GM18909 (cell line): ENCODE data around the gene CACTIN.
"Not testable (repeated sequence)": the region's sequence is repeated elsewhere in the genome, so short reads cannot be mapped to it uniquely, and the experiment has no call there.

Experiments
- ATAC-seq: cut with Tn5 transposase; IDR thresholded peaks from one replicate; pipeline ENCODE4 v1.9.1; 2021; ENCODE audit warnings: mild to moderate bottlenecking; ENCODE audit not compliant: unreplicated experiment, poor library complexity

CACTIN gene

GRCh38 chr19:3632739-3633558 is 6.4 kb upstream of the CACTIN start:
- no peak for ATAC-seq

GRCh38 chr19:3632098-3632497 is 5.5 kb upstream of the CACTIN start:
- ATAC-seq, result no peak

GRCh38 chr19:3631053-3631861 is 4.7 kb upstream of the CACTIN start:
- no peak for ATAC-seq

GRCh38 chr19:3628766-3629165 is 2.2 kb upstream of the CACTIN start:
- not testable (repeated sequence) for ATAC-seq

GRCh38 chr19:3627351-3627723 is 747 bp upstream of the CACTIN start:
- ATAC-seq, result no peak

- ATAC-seq, result no peak
These were observed 556 bp downstream of the CACTIN start for GRCh38 chr19:3625996-3626472.

GRCh38 chr19:3623716-3624115 is 2.9 kb downstream of the CACTIN start:
- ATAC-seq, result no peak

- ATAC-seq, result no peak
These were observed 4.4 kb downstream of the CACTIN start for GRCh38 chr19:3622224-3622623.

GRCh38 chr19:3621689-3622088 is 4.9 kb downstream of the CACTIN start:
- ATAC-seq, result no peak

- ATAC-seq, result no peak
These were observed 5.6 kb downstream of the CACTIN start for GRCh38 chr19:3620817-3621547.

- no peak for ATAC-seq
These were observed 6.3 kb downstream of the CACTIN start for GRCh38 chr19:3620145-3620816.

GRCh38 chr19:3619631-3620012 is 7.0 kb downstream of the CACTIN start:
- no peak for ATAC-seq

- no peak for ATAC-seq
These were observed 7.6 kb downstream of the CACTIN start for GRCh38 chr19:3618811-3619630.

- no peak for ATAC-seq
These were observed 8.3 kb downstream of the CACTIN start for GRCh38 chr19:3618144-3618810.

GRCh38 chr19:3617463-3617862 is 9.1 kb downstream of the CACTIN start:
- ATAC-seq, result no peak

- ATAC-seq, result no peak
These were observed 11.0 kb downstream of the CACTIN start for GRCh38 chr19:3615524-3616135.

GRCh38 chr19:3614858-3615505 is 11.6 kb downstream of the CACTIN start:
- no peak for ATAC-seq
